Right lung (tissue), 10 donors: ENCODE measurements around the gene KDM4B. TPM values are rescaled to one million over a fixed set of nuclear protein-coding genes. Genes with fewer than 3 reads are reported as not detected.
"Not testable (repeated sequence)": the region's sequence is repeated elsewhere in the genome, so short reads cannot be mapped to it uniquely, and the experiment has no call there.

Source experiments
- DNase-seq, 2 donors: peaks; one replicate each; pipeline ENCODE4 v3.0.0-alpha.2; 2013
- long read RNA-seq, 8 donors: transcript quantifications; one replicate each; lab custom pipeline, GENCODE V29; 2026
- polyA plus RNA-seq, 5 donors: library from polyadenylated mRNA; unstranded; fragments of 120-200 nt; gene quantifications; one replicate each; pipeline versions ENCODE4 v1.2.1 to v1.2.3, GENCODE V29; 2013; ENCODE audit warnings: inconsistent platforms in 1 of 5, low replicate concordance in 1 of 5; ENCODE audit not compliant: insufficient read length in 5 of 5, insufficient read depth in 1 of 5

KDM4B gene
- 10 to 100 TPM; 19.1 to 34.8 (median 24.8) TPM for polyA plus RNA-seq
- long read RNA-seq, donor 1, full-length matches to known transcripts: 9 of 9 reads
- long read RNA-seq, donor 1, partial matches to known transcripts: 0 of 9 reads
- long read RNA-seq, donor 1, other reads (novel, unspliced or antisense): 0 of 9 reads
- long read RNA-seq, donor 2, full-length matches to known transcripts: 4 of 4 reads
- long read RNA-seq, donor 2, partial matches to known transcripts: 0 of 4 reads
- long read RNA-seq, donor 2, other reads (novel, unspliced or antisense): 0 of 4 reads
- long read RNA-seq, donor 3, full-length matches to known transcripts: 1 of 20 reads
- long read RNA-seq, donor 3, partial matches to known transcripts: 19 of 20 reads
- long read RNA-seq, donor 3, other reads (novel, unspliced or antisense): 0 of 20 reads
- long read RNA-seq, donor 4, full-length matches to known transcripts: 2 of 2 reads
- long read RNA-seq, donor 4, partial matches to known transcripts: 0 of 2 reads
- long read RNA-seq, donor 4, other reads (novel, unspliced or antisense): 0 of 2 reads
- long read RNA-seq, donor 5, full-length matches to known transcripts: 3 of 3 reads
- long read RNA-seq, donor 5, partial matches to known transcripts: 0 of 3 reads
- long read RNA-seq, donor 5, other reads (novel, unspliced or antisense): 0 of 3 reads
- long read RNA-seq, donor 6, full-length matches to known transcripts: 2 of 7 reads
- long read RNA-seq, donor 6, partial matches to known transcripts: 5 of 7 reads
- long read RNA-seq, donor 6, other reads (novel, unspliced or antisense): 0 of 7 reads
- long read RNA-seq, donor 7, full-length matches to known transcripts: 5 of 10 reads
- long read RNA-seq, donor 7, partial matches to known transcripts: 5 of 10 reads
- long read RNA-seq, donor 7, other reads (novel, unspliced or antisense): 0 of 10 reads
- long read RNA-seq, donor 8: 0 reads

DNA sequence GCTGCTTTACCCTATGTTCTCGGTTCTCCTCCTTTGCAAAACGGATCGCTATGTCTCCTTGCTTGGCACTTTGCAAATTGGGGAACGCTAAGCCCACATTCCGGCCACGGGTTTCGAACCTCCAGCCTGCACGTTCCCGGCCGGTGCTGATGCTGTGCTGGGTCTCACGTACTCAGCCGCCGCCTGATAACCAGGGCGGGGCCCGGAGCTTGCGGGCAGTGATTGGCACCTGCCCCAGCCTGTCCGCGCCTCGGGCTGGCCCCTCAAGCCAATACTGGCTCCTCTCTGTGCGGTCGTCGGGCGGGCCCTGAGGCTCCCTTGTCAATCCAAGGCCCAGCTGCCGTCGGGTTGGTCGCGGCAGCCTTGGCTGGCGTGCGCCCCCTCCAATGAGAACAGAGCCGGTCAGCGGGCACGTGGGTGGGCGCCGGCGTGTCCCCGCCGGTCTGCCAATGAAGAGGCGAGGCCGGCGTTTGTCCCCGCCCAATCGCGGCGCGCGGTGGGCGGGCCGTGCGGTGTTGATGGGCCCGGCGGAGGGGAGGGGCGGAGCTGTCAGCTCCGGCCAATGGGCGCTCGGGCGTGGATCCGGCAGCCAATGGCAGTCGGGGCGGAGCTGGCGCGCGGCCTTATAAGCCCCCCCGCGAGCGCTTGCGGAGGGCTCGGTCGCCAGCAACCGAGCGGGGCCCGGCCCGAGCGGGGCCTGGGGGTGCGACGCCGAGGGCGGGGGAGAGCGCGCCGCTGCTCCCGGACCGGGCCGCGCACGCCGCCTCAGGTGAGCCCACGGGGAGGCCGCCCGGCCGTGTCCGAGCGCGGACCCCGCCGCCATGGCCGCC lies at the start of gene KDM4B:
Gene KDM4B (plus strand): TSS at position 652 of the 830 bp plus-strand sequence. CDS start 63,778 bp downstream, outside the sequence.
- DNase-seq: peak; percentile 100

DNA sequence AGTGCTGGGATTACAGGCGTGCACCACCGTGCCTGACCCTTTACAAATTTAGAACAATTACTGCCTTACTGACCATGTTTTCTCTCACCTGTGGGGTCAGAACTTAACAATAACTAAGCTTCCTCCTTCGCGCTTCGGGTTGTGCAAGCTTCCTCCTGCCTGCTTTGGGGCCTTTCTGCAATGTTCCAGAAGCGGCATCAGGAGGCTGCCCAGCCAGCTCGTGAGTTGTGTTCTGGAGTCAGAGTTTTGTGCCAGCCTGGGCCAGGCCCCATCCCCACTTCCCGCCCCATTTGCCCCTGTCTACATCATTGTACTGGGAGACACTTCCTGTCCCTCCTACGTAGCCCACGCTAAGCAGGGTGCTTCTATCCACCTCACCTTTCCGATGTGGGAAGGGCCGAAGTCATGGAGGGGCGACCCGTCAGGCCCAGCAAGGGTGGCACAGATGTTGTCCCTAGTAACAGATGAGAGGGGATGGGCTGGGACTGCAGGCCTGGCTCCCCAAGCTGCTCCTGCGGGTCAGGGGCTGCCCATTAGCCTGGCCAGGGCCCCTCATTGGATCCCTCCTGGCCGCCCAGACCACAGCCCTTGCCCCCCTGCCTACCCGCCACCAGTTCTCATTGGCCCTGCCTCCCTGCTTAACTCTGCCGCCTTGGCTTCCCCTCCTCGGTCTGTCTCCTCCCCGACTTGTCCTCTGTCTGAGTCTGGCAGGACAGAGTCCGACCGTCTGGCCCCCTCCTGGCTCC lies 46.2 kb upstream of the KDM4B start:
- no peak for DNase-seq

DNA sequence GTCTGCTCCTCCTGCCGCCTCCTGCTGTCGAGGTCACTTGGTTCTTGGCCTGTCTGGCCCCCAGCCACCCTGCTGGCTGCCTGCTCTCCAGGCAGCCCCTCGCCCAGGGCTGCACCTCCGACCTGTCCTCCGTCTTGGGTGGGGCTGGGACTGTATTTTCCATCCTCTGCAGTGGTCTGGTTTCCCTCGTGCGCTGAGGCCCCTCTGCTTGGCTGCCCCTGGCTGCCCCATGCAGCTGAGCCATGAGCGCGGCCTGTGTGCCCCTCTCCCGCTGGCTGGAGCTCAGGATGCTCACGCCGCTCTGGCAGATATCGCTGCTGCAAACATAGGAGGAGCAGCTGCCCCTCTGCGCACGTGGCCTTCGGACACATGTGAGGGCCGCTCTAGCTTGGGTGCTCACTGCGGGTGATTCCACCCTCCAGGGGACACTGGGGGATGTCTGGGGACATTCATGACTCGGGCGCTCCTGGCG lies 45.6 kb upstream of the KDM4B start:
- DNase-seq: no peak

DNA sequence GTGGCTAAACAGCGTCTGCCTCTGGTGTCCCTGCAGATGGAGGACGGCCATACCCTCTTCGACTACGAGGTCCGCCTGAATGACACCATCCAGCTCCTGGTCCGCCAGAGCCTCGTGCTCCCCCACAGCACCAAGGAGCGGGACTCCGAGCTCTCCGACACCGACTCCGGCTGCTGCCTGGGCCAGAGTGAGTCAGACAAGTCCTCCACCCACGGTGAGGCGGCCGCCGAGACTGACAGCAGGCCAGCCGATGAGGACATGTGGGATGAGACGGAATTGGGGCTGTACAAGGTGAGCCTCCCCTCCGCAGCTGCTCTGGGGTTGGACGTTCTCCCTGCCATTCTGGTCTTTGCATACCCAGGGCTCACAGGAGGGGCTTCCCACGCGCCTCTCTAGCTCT lies 39.7 kb upstream of the KDM4B start:
- DNase-seq: no peak

DNA sequence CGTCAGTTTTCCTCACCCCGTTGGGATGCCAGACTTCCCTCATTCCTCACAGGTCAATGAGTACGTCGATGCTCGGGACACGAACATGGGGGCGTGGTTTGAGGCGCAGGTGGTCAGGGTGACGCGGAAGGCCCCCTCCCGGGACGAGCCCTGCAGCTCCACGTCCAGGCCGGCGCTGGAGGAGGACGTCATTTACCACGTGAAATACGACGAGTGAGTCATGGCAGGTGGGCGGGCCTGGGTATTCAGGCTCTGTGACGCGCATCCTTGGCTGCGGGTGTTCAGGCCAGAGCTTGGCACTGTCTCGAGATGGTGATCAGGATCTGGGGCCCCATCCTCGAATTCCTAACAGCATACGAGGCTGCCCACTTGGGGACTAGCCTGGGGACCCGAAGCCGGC lies 38.2 kb upstream of the KDM4B start:
- DNase-seq: no peak

DNA sequence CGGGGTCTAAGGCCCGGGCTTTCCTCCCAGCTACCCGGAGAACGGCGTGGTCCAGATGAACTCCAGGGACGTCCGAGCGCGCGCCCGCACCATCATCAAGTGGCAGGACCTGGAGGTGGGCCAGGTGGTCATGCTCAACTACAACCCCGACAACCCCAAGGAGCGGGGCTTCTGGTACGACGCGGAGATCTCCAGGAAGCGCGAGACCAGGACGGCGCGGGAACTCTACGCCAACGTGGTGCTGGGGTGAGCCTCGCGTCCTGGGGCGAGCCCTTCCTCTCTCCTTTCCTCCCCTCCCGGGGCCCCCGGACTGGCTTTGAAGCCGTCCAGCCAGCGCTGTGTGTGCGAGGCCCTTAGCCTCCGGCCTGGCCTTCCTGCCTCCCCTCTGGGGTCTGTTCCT lies 36.2 kb upstream of the KDM4B start:
- DNase-seq: no peak

DNA sequence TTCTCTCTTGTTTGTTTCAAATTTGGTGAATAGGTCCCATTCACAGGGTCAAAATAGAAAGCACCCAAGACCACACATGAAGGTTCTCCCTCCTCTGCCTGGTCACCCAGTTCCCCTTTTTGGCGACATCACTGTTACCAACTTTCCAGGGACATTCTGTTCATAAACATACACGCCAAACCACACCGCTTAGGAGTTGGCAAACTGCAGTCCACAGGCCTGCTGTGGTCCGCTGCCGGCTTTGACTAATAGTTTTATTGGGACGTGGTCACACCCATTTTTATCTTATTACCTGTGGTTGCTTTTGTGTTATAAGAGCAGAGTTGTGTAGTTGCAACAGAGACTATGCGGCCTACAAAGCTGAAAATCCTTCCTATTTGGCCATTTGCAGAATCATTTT lies 35.4 kb upstream of the KDM4B start:
- DNase-seq: no peak

DNA sequence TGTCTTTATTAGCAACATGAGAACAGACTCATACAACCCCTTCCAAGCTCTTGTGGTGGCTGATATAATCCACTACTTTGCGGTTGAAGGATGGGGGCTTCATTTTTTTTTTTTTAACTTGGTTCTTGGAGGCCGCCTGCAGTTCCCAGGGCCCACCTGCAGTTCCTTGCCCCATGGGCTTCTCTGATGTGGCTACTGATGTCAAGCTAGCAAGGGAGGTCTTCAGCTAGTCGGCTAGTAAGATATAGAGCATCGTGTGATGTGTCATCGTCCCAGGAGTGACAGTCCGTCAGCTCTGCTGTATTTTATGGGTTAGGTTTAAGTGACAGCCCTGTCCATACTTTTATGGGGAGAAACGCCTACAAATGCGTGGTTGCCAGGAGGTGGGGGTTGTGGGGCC lies 33.5 kb upstream of the KDM4B start:
- DNase-seq: no peak

DNA sequence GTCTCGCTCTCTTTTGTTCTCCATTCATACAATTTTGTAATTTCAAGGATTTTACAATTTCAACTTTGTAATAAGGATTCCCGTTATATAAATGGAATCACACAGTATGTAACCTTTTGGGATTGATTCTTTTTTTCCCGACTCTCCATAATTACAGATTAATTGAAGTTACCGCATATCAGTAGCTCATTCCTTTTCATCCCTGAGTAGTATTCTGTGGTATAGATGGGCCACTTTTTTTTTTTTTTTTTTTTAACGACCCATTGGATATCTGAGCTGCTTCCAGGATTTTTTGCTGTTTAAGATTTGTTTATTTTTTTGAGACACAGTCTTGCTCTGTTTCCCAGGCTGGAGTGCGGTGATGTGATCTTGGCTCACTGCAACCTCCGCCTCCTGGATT lies 31.9 kb upstream of the KDM4B start:
- no peak for DNase-seq

DNA sequence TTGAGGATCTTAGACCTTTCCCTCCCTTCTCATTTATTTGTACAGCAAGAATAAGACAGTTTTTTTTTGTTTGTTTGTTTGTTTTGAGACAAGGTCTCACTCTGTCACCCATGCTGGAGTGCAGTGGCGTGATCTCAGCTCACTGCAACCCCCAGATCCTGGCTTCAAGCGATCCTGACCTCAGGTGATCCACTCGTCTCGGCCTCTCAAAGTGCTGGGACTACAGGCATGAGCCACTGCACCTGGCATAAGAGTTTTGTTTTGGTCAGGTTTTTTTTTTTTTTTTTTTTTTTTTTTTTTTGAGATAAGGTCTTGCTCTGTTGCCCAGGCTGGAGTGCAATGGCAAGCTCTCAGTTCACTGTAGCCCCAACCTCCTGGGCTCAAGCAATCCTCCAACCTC lies 30.5 kb upstream of the KDM4B start:
- not testable (repeated sequence) for DNase-seq

DNA sequence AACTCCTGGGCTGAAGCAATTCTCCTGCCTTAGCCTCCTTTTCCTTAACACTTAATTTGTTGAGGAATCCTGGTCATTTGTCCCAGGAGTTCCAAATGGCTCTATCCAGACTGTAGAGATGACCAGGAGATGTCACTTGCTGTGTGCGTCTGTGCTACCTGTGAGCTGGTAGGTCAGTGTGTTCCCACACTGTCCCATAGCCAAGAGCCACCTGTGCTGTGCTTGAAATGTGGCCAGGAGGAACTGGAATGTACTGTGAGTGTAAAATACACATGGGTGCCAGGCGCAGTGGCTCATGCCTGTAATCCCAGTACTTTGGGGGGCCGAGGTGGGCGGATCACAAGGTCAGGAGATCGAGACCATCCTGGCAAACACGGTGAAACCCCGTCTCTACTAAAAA lies 29.4 kb upstream of the KDM4B start:
- no peak for DNase-seq

DNA sequence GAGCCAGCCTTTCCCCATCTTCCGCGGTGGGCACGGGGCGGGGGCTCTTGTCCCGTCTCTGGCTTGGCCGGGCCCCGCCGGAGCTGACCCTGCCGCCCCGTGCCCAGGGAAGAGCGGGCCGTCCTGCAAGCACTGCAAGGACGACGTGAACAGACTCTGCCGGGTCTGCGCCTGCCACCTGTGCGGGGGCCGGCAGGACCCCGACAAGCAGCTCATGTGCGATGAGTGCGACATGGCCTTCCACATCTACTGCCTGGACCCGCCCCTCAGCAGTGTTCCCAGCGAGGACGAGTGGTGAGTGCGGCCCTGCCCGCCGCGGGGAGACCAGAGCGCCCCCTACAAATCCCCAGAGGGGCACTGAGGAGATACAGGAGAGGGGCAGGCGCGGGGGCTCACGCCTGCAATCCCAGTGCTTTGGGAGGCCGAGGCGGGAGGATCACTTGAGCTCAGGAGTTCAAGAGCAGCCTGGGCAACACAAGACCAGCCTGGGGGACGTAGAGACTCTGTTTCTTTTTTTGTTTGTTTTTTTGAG lies 27.2 kb upstream of the KDM4B start:
- not testable (repeated sequence) for DNase-seq

DNA sequence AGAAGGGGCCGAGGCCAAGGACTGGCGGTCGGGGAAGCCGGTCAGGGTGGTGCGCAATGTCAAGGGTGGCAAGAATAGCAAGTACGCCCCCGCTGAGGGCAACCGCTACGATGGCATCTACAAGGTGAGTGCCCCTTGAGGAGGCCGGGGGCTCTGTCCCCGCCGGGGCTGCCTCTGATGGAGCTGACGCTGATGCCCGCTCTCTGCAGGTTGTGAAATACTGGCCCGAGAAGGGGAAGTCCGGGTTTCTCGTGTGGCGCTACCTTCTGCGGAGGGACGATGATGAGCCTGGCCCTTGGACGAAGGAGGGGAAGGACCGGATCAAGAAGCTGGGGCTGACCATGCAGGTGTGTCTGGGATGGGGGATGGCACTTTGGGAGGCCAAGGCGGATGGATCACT lies 18.3 kb upstream of the KDM4B start:
- DNase-seq: not testable (repeated sequence)

DNA sequence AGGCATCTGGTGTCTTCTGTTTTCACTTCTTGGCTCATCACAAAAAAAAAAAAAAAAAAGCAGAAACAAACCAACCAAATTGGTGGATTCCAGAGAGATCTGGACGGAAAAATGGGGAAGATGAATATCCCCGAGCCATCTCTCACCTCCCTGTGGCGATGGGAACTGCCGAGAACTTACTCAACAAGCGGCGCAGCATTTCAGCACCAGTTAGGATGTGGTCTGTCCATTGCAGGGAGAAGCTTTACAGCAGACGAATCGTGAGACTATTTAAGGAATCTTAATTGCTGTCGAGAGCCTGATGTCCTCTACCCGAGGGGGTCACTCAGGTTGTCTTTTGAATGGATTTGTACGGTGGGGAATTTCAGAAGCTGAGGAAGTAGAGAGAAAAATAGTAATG lies 17.3 kb upstream of the KDM4B start:
- DNase-seq: no peak

DNA sequence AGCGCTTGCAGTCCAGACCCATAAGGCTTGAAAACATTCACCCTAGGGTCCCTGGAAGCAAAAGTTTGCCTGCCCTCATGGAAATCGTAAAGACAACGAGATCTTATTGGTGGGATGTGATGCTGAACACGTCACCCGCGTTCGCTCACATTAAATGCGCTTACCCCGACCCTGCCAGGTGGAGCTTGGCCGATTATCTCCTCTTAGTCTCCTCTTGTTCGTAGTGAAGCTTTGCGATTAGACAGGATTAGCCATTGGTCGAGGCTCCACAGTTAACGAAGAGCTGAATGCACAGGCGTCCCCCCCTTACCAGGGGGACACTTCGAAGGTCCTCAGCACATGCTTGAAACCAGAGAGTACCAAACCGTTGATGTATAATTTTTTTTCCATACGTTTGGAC lies 16.0 kb upstream of the KDM4B start:
- DNase-seq: no peak

DNA sequence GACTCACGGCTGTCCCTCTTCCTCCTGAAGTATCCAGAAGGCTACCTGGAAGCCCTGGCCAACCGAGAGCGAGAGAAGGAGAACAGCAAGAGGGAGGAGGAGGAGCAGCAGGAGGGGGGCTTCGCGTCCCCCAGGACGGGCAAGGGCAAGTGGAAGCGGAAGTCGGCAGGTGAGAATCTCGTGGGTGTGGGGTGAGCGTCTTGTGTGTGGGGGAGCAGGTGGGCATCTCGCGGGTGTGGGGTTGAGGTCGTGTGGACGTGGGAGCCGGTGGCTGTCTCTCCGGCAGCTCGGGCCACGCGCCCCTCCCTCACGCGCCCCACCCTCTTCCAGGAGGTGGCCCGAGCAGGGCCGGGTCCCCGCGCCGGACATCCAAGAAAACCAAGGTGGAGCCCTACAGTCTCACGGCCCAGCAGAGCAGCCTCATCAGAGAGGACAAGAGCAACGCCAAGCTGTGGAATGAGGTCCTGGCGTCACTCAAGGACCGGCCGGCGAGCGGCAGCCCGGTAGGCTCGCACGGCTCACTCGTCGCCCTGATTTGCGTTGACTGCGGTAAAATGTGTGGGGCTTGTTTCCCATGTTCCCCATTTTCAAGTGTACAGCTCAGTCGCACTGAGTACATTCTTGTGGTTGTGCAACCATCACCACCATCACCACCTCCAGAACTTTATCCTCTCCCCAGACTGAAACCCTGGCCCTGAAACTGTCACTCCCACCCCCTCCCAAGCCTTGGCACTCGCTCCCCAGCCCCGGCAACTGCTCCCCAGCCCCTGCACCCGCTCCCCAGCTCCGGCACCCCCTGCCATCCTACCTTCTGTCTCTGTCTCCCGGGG lies 14.4 kb upstream of the KDM4B start:
- not testable (repeated sequence) for DNase-seq

DNA sequence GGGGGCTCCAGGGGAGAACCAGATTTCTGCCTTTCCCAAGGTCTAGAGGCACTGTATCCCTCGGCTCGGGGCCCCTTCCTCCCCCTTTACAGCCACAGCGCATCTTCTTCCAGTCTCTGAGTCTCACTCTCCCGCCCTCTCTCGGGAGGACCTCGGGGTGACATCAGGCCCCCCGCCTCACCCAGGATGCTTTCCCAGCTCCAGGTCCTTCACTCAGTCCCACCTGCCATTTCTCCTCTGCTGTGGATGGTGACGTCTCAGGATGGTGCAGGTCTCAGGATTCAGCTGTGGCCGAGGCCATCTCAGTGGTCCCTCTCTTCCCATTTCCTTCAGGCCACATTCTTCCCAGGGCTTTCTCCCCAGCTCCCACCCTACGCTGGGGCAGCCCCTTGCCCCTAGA lies 13.6 kb upstream of the KDM4B start:
- DNase-seq: no peak

DNA sequence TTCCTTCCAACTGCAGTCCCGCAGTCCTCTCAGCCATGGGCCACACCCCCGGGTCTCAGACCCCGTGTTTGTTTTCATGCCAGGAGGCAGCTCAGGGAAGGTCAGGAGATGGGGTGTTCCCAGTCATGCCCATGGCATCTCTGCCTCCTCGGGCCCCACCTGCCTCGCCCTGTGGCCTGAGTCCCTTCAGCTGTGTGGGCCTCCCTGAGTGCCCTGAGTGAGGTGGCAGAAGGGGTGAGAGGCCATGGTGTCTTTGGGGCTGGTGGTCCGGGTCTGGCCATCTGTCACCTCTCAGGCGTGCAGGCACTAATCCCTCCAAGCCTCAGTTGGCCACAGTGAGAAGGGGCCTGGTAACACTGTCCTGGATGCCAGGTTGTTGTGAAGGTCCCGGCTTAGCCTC lies 10.9 kb upstream of the KDM4B start:
- no peak for DNase-seq

DNA sequence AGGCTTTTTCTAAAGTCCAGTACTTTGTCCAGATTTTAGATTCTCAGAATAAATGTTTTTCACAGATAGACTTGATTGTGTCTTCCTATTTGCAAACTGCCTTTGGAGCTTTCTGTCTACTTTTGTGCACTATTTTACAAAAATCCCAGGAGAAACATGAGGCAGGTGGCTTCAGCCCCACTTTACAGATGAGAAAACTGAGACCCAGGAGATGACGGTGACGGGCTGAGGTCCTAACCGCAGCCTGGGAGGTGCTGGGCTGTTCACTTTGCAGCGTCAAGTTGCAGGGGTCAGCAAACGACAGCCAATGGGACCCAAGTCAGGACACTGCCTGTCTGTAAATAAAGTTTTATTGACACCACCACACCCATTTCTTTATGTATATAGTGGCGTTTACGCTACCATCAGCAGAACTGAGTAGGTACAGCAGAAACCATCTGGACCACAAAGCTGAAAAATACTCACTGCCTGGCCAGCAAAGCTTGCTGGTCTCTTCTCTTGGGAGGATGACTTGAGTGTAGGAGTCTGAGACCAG lies 6.8 kb upstream of the KDM4B start:
- no peak for DNase-seq
